ENCODE results near the gene YWHAQ.

YWHAQ gene

GRCh38 chr2:9655441-9656269, 24.9 kb upstream of the YWHAQ start:
- no peak for DNase-seq (ENCODE audit: low read depth)

GRCh38 chr2:9654452-9655100, 23.8 kb upstream of the YWHAQ start:
- DNase-seq (ENCODE audit: low read depth): no peak

GRCh38 chr2:9653485-9654271, 22.9 kb upstream of the YWHAQ start:
- no peak for DNase-seq (ENCODE audit: low read depth)

GRCh38 chr2:9652898-9653479, 22.2 kb upstream of the YWHAQ start:
- DNase-seq (ENCODE audit: low read depth): no peak

- DNase-seq (ENCODE audit: low read depth): no peak
Measured at GRCh38 chr2:9652267-9652666, 21.5 kb upstream of the YWHAQ start.

GRCh38 chr2:9650119-9650821, 19.5 kb upstream of the YWHAQ start:
- no peak for DNase-seq (ENCODE audit: low read depth)

GRCh38 chr2:9649261-9649660, 18.5 kb upstream of the YWHAQ start:
- no peak for DNase-seq (ENCODE audit: low read depth)

GRCh38 chr2:9648821-9649220, 18.0 kb upstream of the YWHAQ start:
- no peak for DNase-seq (ENCODE audit: low read depth)

- no peak for DNase-seq (ENCODE audit: low read depth)
Measured at GRCh38 chr2:9647884-9648283, 17.1 kb upstream of the YWHAQ start.

GRCh38 chr2:9646196-9647030, 15.6 kb upstream of the YWHAQ start:
- DNase-seq (ENCODE audit: low read depth): no peak

- DNase-seq (ENCODE audit: low read depth): no peak
Measured at GRCh38 chr2:9644603-9645002, 13.8 kb upstream of the YWHAQ start.

- no peak for DNase-seq (ENCODE audit: low read depth)
Measured at GRCh38 chr2:9644021-9644420, 13.2 kb upstream of the YWHAQ start.

GRCh38 chr2:9641641-9642040, 10.8 kb upstream of the YWHAQ start:
- no peak for DNase-seq (ENCODE audit: low read depth)

- no peak for DNase-seq (ENCODE audit: low read depth)
Measured at GRCh38 chr2:9640403-9641104, 9.8 kb upstream of the YWHAQ start.

- DNase-seq (ENCODE audit: low read depth): no peak
Measured at GRCh38 chr2:9639740-9640343, 9.0 kb upstream of the YWHAQ start.

- DNase-seq (ENCODE audit: low read depth): no peak
Measured at GRCh38 chr2:9639000-9639602, 8.3 kb upstream of the YWHAQ start.

GRCh38 chr2:9638532-9638931, 7.7 kb upstream of the YWHAQ start:
- peak; percentile 93 for DNase-seq (ENCODE audit: low read depth)

- no peak for DNase-seq (ENCODE audit: low read depth)
Measured at GRCh38 chr2:9637330-9637729, 6.5 kb upstream of the YWHAQ start.

GRCh38 chr2:9634133-9634532, 3.3 kb upstream of the YWHAQ start:
- DNase-seq (ENCODE audit: low read depth): no peak
